Measurements from ENCODE around the gene DNAJC12. TPM values are rescaled to one million over a fixed set of nuclear protein-coding genes. Genes with fewer than 3 reads are reported as not detected.
A peak's percentile ranks its signal among the peaks of the same experiment; 100 is the strongest.

DNAJC12 gene
- total and polyA plus RNA-seq, 4 donors, result 15.5 to 25.4 (median 17.7) TPM

GRCh38 chr10:67802767-67803538 lies 35.0 kb downstream of the DNAJC12 start:
- H3K4me1 ChIP-seq (ENCODE audit: control insufficient read depth, insufficient read depth, low read length), result no peaks in the 10 kb centered on the region
- H3K4me3 ChIP-seq (ENCODE audit: low read depth, low read length), result no peak overlapping the region
- H3K27me3 ChIP-seq (ENCODE audit: control insufficient read depth, insufficient read depth, low read length), result no peaks in the 10 kb centered on the region
- H3K36me3 ChIP-seq (ENCODE audit: control insufficient read depth, insufficient read depth, low read length), result no peaks in the 10 kb centered on the region
- no peaks in the 10 kb centered on the region for H3K9me3 ChIP-seq (ENCODE audit: control insufficient read depth, insufficient read depth, low read length)
- H3K27ac ChIP-seq (ENCODE audit: low read depth, low read length), result no peak overlapping the region
- no CpG with 5 or more reads among the region's 10 CpGs for WGBS (ENCODE audit: insufficient coverage)
- no peak for DNase-seq (ENCODE audit: low read depth in 4 of 6, low spot score in 6 of 6)

GRCh38 chr10:67801118-67801517 lies 36.9 kb downstream of the DNAJC12 start:
- Histone ChIP-seq H3K36me3 (ENCODE audit: control insufficient read depth, insufficient read depth, low read length) (no peaks in the 10 kb centered on the region), H3K4me3 (ENCODE audit: low read depth, low read length) (no peak overlapping the region), H3K27ac (ENCODE audit: low read depth, low read length) (no peak overlapping the region), H3K27me3 (ENCODE audit: control insufficient read depth, insufficient read depth, low read length) (no peaks in the 10 kb centered on the region), H3K9me3 (ENCODE audit: control insufficient read depth, insufficient read depth, low read length) (no peaks in the 10 kb centered on the region), H3K4me1 (ENCODE audit: control insufficient read depth, insufficient read depth, low read length) (no peaks in the 10 kb centered on the region)
- peak in 1 of 6 donors; percentile 18 for DNase-seq (ENCODE audit: low read depth in 4 of 6, low spot score in 6 of 6)
- no CpG with 5 or more reads among the region's 1 CpG for WGBS (ENCODE audit: insufficient coverage)

- Histone ChIP-seq H3K4me3 (ENCODE audit: low read depth, low read length) (no peak overlapping the region), H3K27me3 (ENCODE audit: control insufficient read depth, insufficient read depth, low read length) (no peaks in the 10 kb centered on the region), H3K27ac (ENCODE audit: low read depth, low read length) (no peak overlapping the region), H3K9me3 (ENCODE audit: control insufficient read depth, insufficient read depth, low read length) (no peaks in the 10 kb centered on the region), H3K36me3 (ENCODE audit: control insufficient read depth, insufficient read depth, low read length) (no peaks in the 10 kb centered on the region), H3K4me1 (ENCODE audit: control insufficient read depth, insufficient read depth, low read length) (no peaks in the 10 kb centered on the region)
- no CpG with 5 or more reads among the region's 3 CpGs for WGBS (ENCODE audit: insufficient coverage)
- DNase-seq (ENCODE audit: low read depth in 4 of 6, low spot score in 6 of 6), result no peak
Measured at GRCh38 chr10:67794909-67795460, 43.0 kb downstream of the DNAJC12 start.

- H3K9me3 ChIP-seq (ENCODE audit: control insufficient read depth, insufficient read depth, low read length), result no peaks in the 10 kb centered on the region
- 88% methylated on average over 1 of the region's 4 CpGs for WGBS (ENCODE audit: insufficient coverage)
Measured at GRCh38 chr10:67794256-67794655, 43.7 kb downstream of the DNAJC12 start.

GRCh38 chr10:67793313-67793712 lies 44.7 kb downstream of the DNAJC12 start:
- WGBS (ENCODE audit: insufficient coverage), result 14% methylated on average over 2 of the region's 2 CpGs
- Histone ChIP-seq H3K9me3 (ENCODE audit: control insufficient read depth, insufficient read depth, low read length) (no peaks in the 10 kb centered on the region), H3K4me1 (ENCODE audit: control insufficient read depth, insufficient read depth, low read length) (no peaks in the 10 kb centered on the region), H3K27ac (ENCODE audit: low read depth, low read length) (no peak overlapping the region), H3K36me3 (ENCODE audit: control insufficient read depth, insufficient read depth, low read length) (no peaks in the 10 kb centered on the region), H3K4me3 (ENCODE audit: low read depth, low read length) (no peak overlapping the region), H3K27me3 (ENCODE audit: control insufficient read depth, insufficient read depth, low read length) (peaks cover 1% of the 10 kb centered on the region)
- DNase-seq (ENCODE audit: low read depth in 4 of 6, low spot score in 6 of 6), result peak in 1 of 6 donors; percentile 20

More at GRCh38 chr10:67794256-67794655, 43.7 kb downstream of the DNAJC12 start:
- Histone ChIP-seq H3K27me3 (ENCODE audit: control insufficient read depth, insufficient read depth, low read length) (no peaks in the 10 kb centered on the region), H3K4me1 (ENCODE audit: control insufficient read depth, insufficient read depth, low read length) (no peaks in the 10 kb centered on the region), H3K36me3 (ENCODE audit: control insufficient read depth, insufficient read depth, low read length) (no peaks in the 10 kb centered on the region), H3K27ac (ENCODE audit: low read depth, low read length) (no peak overlapping the region), H3K4me3 (ENCODE audit: low read depth, low read length) (no peak overlapping the region)
- DNase-seq (ENCODE audit: low read depth in 4 of 6, low spot score in 6 of 6), result no peak

- no peaks in the 10 kb centered on the region for H3K36me3 ChIP-seq (ENCODE audit: control insufficient read depth, insufficient read depth, low read length)
- peaks cover 3% of the 10 kb centered on the region for H3K27me3 ChIP-seq (ENCODE audit: control insufficient read depth, insufficient read depth, low read length)
- H3K4me3 ChIP-seq (ENCODE audit: low read depth, low read length), result no peak overlapping the region
- DNase-seq (ENCODE audit: low read depth in 4 of 6, low spot score in 6 of 6), result no peak
- no peaks in the 10 kb centered on the region for H3K9me3 ChIP-seq (ENCODE audit: control insufficient read depth, insufficient read depth, low read length)
- H3K4me1 ChIP-seq (ENCODE audit: control insufficient read depth, insufficient read depth, low read length), result no peaks in the 10 kb centered on the region
- H3K27ac ChIP-seq (ENCODE audit: low read depth, low read length), result no peak overlapping the region
Measured at GRCh38 chr10:67792653-67793052, 45.3 kb downstream of the DNAJC12 start.

GRCh38 chr10:67790534-67791408 lies 47.2 kb downstream of the DNAJC12 start:
- H3K27ac ChIP-seq (ENCODE audit: low read depth, low read length), result no peak overlapping the region
- H3K4me3 ChIP-seq (ENCODE audit: low read depth, low read length), result no peak overlapping the region
- WGBS (ENCODE audit: insufficient coverage), result no CpG with 5 or more reads among the region's 6 CpGs

GRCh38 chr10:67789769-67790168 lies 48.2 kb downstream of the DNAJC12 start:
- Histone ChIP-seq H3K36me3 (ENCODE audit: control insufficient read depth, insufficient read depth, low read length) (no peaks in the 10 kb centered on the region), H3K27me3 (ENCODE audit: control insufficient read depth, insufficient read depth, low read length) (peaks cover 3% of the 10 kb centered on the region), H3K4me3 (ENCODE audit: low read depth, low read length) (no peak overlapping the region), H3K4me1 (ENCODE audit: control insufficient read depth, insufficient read depth, low read length) (no peaks in the 10 kb centered on the region), H3K9me3 (ENCODE audit: control insufficient read depth, insufficient read depth, low read length) (no peaks in the 10 kb centered on the region), H3K27ac (ENCODE audit: low read depth, low read length) (no peak overlapping the region)
- no peak for DNase-seq (ENCODE audit: low read depth in 4 of 6, low spot score in 6 of 6)
- no CpG with 5 or more reads among the region's 2 CpGs for WGBS (ENCODE audit: insufficient coverage)

More at GRCh38 chr10:67790534-67791408, 47.2 kb downstream of the DNAJC12 start:
- no peaks in the 10 kb centered on the region for H3K9me3 ChIP-seq (ENCODE audit: control insufficient read depth, insufficient read depth, low read length)
- no peaks in the 10 kb centered on the region for H3K36me3 ChIP-seq (ENCODE audit: control insufficient read depth, insufficient read depth, low read length)
- peaks cover 3% of the 10 kb centered on the region for H3K27me3 ChIP-seq (ENCODE audit: control insufficient read depth, insufficient read depth, low read length)
- peak in 1 of 6 donors; percentile 51 for DNase-seq (ENCODE audit: low read depth in 4 of 6, low spot score in 6 of 6)
- no peaks in the 10 kb centered on the region for H3K4me1 ChIP-seq (ENCODE audit: control insufficient read depth, insufficient read depth, low read length)

- no peak for DNase-seq (ENCODE audit: low read depth in 4 of 6, low spot score in 6 of 6)
- 20% methylated on average over 11 of the region's 15 CpGs for WGBS (ENCODE audit: insufficient coverage)
Measured at GRCh38 chr10:67788028-67788886, 49.7 kb downstream of the DNAJC12 start.

More at GRCh38 chr10:67788028-67788886, 49.7 kb downstream of the DNAJC12 start:
- peaks cover 3% of the 10 kb centered on the region for H3K27me3 ChIP-seq (ENCODE audit: control insufficient read depth, insufficient read depth, low read length)
- no peak overlapping the region for H3K4me3 ChIP-seq (ENCODE audit: low read depth, low read length)
- no peak overlapping the region for H3K27ac ChIP-seq (ENCODE audit: low read depth, low read length)
- no peaks in the 10 kb centered on the region for H3K4me1 ChIP-seq (ENCODE audit: control insufficient read depth, insufficient read depth, low read length)
- no peaks in the 10 kb centered on the region for H3K9me3 ChIP-seq (ENCODE audit: control insufficient read depth, insufficient read depth, low read length)
- H3K36me3 ChIP-seq (ENCODE audit: control insufficient read depth, insufficient read depth, low read length), result no peaks in the 10 kb centered on the region
